Measurements from ENCODE around the gene MPHOSPH8.

The MPHOSPH8 gene

GRCh38 chr13:19646063-19646462 lies 12.6 kb downstream of the MPHOSPH8 start:
- Histone ChIP-seq H3K4me3 (ENCODE audit: low read length) (no peak overlapping the region), H3K36me3 (ENCODE audit: insufficient read depth, low read length) (peaks cover 66% of the 10 kb centered on the region), H3K4me1 (ENCODE audit: insufficient read depth, low read length) (peaks cover 4% of the 10 kb centered on the region), H3K27me3 (ENCODE audit: insufficient read depth, low read length) (no peaks in the 10 kb centered on the region), H2AFZ (ENCODE audit: low read depth, low read length) (no peak overlapping the region), H3K9me3 (ENCODE audit: low read length) (no peaks in the 10 kb centered on the region)

GRCh38 chr13:19650742-19651141 lies 17.3 kb downstream of the MPHOSPH8 start:
- no peaks in the 10 kb centered on the region for H3K4me1 ChIP-seq (ENCODE audit: insufficient read depth, low read length)
- H3K4me3 ChIP-seq (ENCODE audit: low read length) = no peak overlapping the region
- H2AFZ ChIP-seq (ENCODE audit: low read depth, low read length) = no peak overlapping the region
- no peaks in the 10 kb centered on the region for H3K27me3 ChIP-seq (ENCODE audit: insufficient read depth, low read length)
- H3K36me3 ChIP-seq (ENCODE audit: insufficient read depth, low read length) = peaks cover 47% of the 10 kb centered on the region
- no peaks in the 10 kb centered on the region for H3K9me3 ChIP-seq (ENCODE audit: low read length)

- H3K36me3 ChIP-seq (ENCODE audit: insufficient read depth, low read length) = peaks cover 44% of the 10 kb centered on the region
- H3K4me3 ChIP-seq (ENCODE audit: low read length) = no peak overlapping the region
- H3K4me1 ChIP-seq (ENCODE audit: insufficient read depth, low read length) = no peaks in the 10 kb centered on the region
- no peak overlapping the region for H2AFZ ChIP-seq (ENCODE audit: low read depth, low read length)
- no peaks in the 10 kb centered on the region for H3K27me3 ChIP-seq (ENCODE audit: insufficient read depth, low read length)
- H3K9me3 ChIP-seq (ENCODE audit: low read length) = no peaks in the 10 kb centered on the region
Observed at GRCh38 chr13:19657872-19658591, 24.6 kb downstream of the MPHOSPH8 start.

- Histone ChIP-seq H3K4me1 (ENCODE audit: insufficient read depth, low read length) (no peaks in the 10 kb centered on the region), H2AFZ (ENCODE audit: low read depth, low read length) (no peak overlapping the region), H3K27me3 (ENCODE audit: insufficient read depth, low read length) (no peaks in the 10 kb centered on the region), H3K4me3 (ENCODE audit: low read length) (no peak overlapping the region), H3K9me3 (ENCODE audit: low read length) (no peaks in the 10 kb centered on the region), H3K36me3 (ENCODE audit: insufficient read depth, low read length) (peaks cover 50% of the 10 kb centered on the region)
Observed at GRCh38 chr13:19658831-19659230, 25.4 kb downstream of the MPHOSPH8 start.

- no peak overlapping the region for H2AFZ ChIP-seq (ENCODE audit: low read depth, low read length)
- peaks cover 59% of the 10 kb centered on the region for H3K36me3 ChIP-seq (ENCODE audit: insufficient read depth, low read length)
- no peak overlapping the region for H3K4me3 ChIP-seq (ENCODE audit: low read length)
- no peaks in the 10 kb centered on the region for H3K27me3 ChIP-seq (ENCODE audit: insufficient read depth, low read length)
- H3K4me1 ChIP-seq (ENCODE audit: insufficient read depth, low read length) = no peaks in the 10 kb centered on the region
- no peaks in the 10 kb centered on the region for H3K9me3 ChIP-seq (ENCODE audit: low read length)
Observed at GRCh38 chr13:19661126-19661525, 27.7 kb downstream of the MPHOSPH8 start.

GRCh38 chr13:19661561-19661960 lies 28.1 kb downstream of the MPHOSPH8 start:
- no peaks in the 10 kb centered on the region for H3K4me1 ChIP-seq (ENCODE audit: insufficient read depth, low read length)
- no peaks in the 10 kb centered on the region for H3K27me3 ChIP-seq (ENCODE audit: insufficient read depth, low read length)
- H3K36me3 ChIP-seq (ENCODE audit: insufficient read depth, low read length) = peaks cover 62% of the 10 kb centered on the region
- H2AFZ ChIP-seq (ENCODE audit: low read depth, low read length) = no peak overlapping the region
- H3K9me3 ChIP-seq (ENCODE audit: low read length) = no peaks in the 10 kb centered on the region
- H3K4me3 ChIP-seq (ENCODE audit: low read length) = no peak overlapping the region

- H3K9me3 ChIP-seq (ENCODE audit: low read length) = no peaks in the 10 kb centered on the region
- H3K4me3 ChIP-seq (ENCODE audit: low read length) = no peak overlapping the region
- H3K27me3 ChIP-seq (ENCODE audit: insufficient read depth, low read length) = no peaks in the 10 kb centered on the region
- no peaks in the 10 kb centered on the region for H3K4me1 ChIP-seq (ENCODE audit: insufficient read depth, low read length)
- H2AFZ ChIP-seq (ENCODE audit: low read depth, low read length) = no peak overlapping the region
- peaks cover 72% of the 10 kb centered on the region for H3K36me3 ChIP-seq (ENCODE audit: insufficient read depth, low read length)
Observed at GRCh38 chr13:19663416-19663979, 30.0 kb downstream of the MPHOSPH8 start.

- Histone ChIP-seq H3K4me3 (ENCODE audit: low read length) (no peak overlapping the region), H3K36me3 (ENCODE audit: insufficient read depth, low read length) (peaks cover 70% of the 10 kb centered on the region), H3K4me1 (ENCODE audit: insufficient read depth, low read length) (no peaks in the 10 kb centered on the region), H3K27me3 (ENCODE audit: insufficient read depth, low read length) (no peaks in the 10 kb centered on the region), H3K9me3 (ENCODE audit: low read length) (no peaks in the 10 kb centered on the region), H2AFZ (ENCODE audit: low read depth, low read length) (no peak overlapping the region)
Observed at GRCh38 chr13:19664481-19665230, 31.2 kb downstream of the MPHOSPH8 start.

- no peaks in the 10 kb centered on the region for H3K4me1 ChIP-seq (ENCODE audit: insufficient read depth, low read length)
- H2AFZ ChIP-seq (ENCODE audit: low read depth, low read length) = no peak overlapping the region
- H3K9me3 ChIP-seq (ENCODE audit: low read length) = no peaks in the 10 kb centered on the region
- peaks cover 77% of the 10 kb centered on the region for H3K36me3 ChIP-seq (ENCODE audit: insufficient read depth, low read length)
- H3K4me3 ChIP-seq (ENCODE audit: low read length) = no peak overlapping the region
- H3K27me3 ChIP-seq (ENCODE audit: insufficient read depth, low read length) = no peaks in the 10 kb centered on the region
Observed at GRCh38 chr13:19665427-19665859, 32.0 kb downstream of the MPHOSPH8 start.

- Histone ChIP-seq H3K9me3 (ENCODE audit: low read length) (no peaks in the 10 kb centered on the region), H3K4me3 (ENCODE audit: low read length) (no peak overlapping the region), H3K36me3 (ENCODE audit: insufficient read depth, low read length) (peaks cover 76% of the 10 kb centered on the region), H3K4me1 (ENCODE audit: insufficient read depth, low read length) (no peaks in the 10 kb centered on the region), H3K27me3 (ENCODE audit: insufficient read depth, low read length) (no peaks in the 10 kb centered on the region), H2AFZ (ENCODE audit: low read depth, low read length) (no peak overlapping the region)
Observed at GRCh38 chr13:19668778-19669177, 35.3 kb downstream of the MPHOSPH8 start.

GRCh38 chr13:19670147-19670546 lies 36.7 kb downstream of the MPHOSPH8 start:
- no peaks in the 10 kb centered on the region for H3K9me3 ChIP-seq (ENCODE audit: low read length)
- H3K27me3 ChIP-seq (ENCODE audit: insufficient read depth, low read length) = no peaks in the 10 kb centered on the region
- H2AFZ ChIP-seq (ENCODE audit: low read depth, low read length) = no peak overlapping the region
- no peaks in the 10 kb centered on the region for H3K4me1 ChIP-seq (ENCODE audit: insufficient read depth, low read length)
- peaks cover 77% of the 10 kb centered on the region for H3K36me3 ChIP-seq (ENCODE audit: insufficient read depth, low read length)
- no peak overlapping the region for H3K4me3 ChIP-seq (ENCODE audit: low read length)

GRCh38 chr13:19672990-19673389 lies 39.5 kb downstream of the MPHOSPH8 start:
- Histone ChIP-seq H3K9me3 (ENCODE audit: low read length) (no peaks in the 10 kb centered on the region), H2AFZ (ENCODE audit: low read depth, low read length) (no peak overlapping the region), H3K27me3 (ENCODE audit: insufficient read depth, low read length) (no peaks in the 10 kb centered on the region), H3K4me3 (ENCODE audit: low read length) (no peak overlapping the region), H3K4me1 (ENCODE audit: insufficient read depth, low read length) (no peaks in the 10 kb centered on the region), H3K36me3 (ENCODE audit: insufficient read depth, low read length) (peaks cover 78% of the 10 kb centered on the region)
